WERI-Rb-1 (cell line): ENCODE results near the gene GRID1.

Experiments
- DNase-seq: peaks from one replicate; pipeline ENCODE4 v3.0.0-alpha.2; 2020
- H3K27ac ChIP-seq: fragments of 250-450 bp; sonication (Bioruptor Pico); 2 replicates; pipeline ENCODE4 v1.5.1; 2020; ENCODE audit warnings: mild to moderate bottlenecking, moderate library complexity
- H3K27me3 ChIP-seq: fragments of 250-450 bp; sonication (Bioruptor Pico); 2 replicates; pipeline ENCODE4 v1.5.1; 2021; ENCODE audit warnings: mild to moderate bottlenecking, low read depth, moderate library complexity; ENCODE audit not compliant: insufficient read depth, severe bottlenecking
- H3K36me3 ChIP-seq: fragments of 250-450 bp; sonication (Bioruptor Pico); 2 replicates; pipeline ENCODE4 v1.5.1; 2020; ENCODE audit warnings: mild to moderate bottlenecking, moderate library complexity
- H3K4me3 ChIP-seq: 2 replicates; pipeline ENCODE4 v1.5.1; 2011; ENCODE audit warnings: low read depth, mild to moderate bottlenecking, control low read depth, low read length
- H3K9me3 ChIP-seq: fragments of 250-450 bp; sonication (Bioruptor Pico); 2 replicates; pipeline ENCODE4 v1.5.1; 2021; ENCODE audit warnings: mild to moderate bottlenecking, moderate library complexity; ENCODE audit not compliant: severe bottlenecking
- CTCF ChIP-seq: IDR thresholded peaks from 2 replicates; pipeline ENCODE4 v1.5.1; 2011; ENCODE audit warnings: low read depth, mild to moderate bottlenecking, control low read depth, inconsistent platforms, low read length

The GRID1 gene

GRCh38 chr10:86107131-86107530 is 259.5 kb downstream of the GRID1 start:
- no peak for TF ChIP-seq CTCF
- Histone ChIP-seq H3K4me3 (no peak overlapping the region), H3K27ac (no peak overlapping the region), H3K9me3 (no peaks in the 10 kb centered on the region), H3K36me3 (no peaks in the 10 kb centered on the region), H3K27me3 (no peaks in the 10 kb centered on the region)
- DNase-seq: no peak

DNA sequence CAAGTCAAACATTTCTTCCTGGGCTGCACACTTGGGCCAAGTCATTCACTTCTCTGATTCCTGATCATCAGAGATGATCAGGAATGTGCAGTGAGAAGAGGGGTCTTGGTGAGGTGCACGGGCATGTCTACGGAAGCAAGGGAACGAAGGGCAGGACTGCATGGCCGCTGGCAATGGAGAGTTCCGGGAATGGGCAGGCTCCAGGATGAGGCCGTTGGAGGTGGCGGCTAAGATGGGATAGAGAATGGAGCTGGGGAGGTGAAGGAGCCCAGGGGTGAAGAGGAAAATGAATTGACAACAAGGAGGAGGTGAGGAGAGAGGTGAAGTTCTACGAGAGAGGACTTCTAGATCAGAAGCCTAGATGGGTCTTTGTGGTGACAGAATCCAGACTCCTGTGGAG is 260.0 kb downstream of the GRID1 start:
- Histone ChIP-seq H3K27ac (no peak overlapping the region), H3K36me3 (no peaks in the 10 kb centered on the region), H3K9me3 (no peaks in the 10 kb centered on the region), H3K27me3 (no peaks in the 10 kb centered on the region), H3K4me3 (no peak overlapping the region)
- no peak for DNase-seq
- no peak for TF ChIP-seq CTCF

DNA sequence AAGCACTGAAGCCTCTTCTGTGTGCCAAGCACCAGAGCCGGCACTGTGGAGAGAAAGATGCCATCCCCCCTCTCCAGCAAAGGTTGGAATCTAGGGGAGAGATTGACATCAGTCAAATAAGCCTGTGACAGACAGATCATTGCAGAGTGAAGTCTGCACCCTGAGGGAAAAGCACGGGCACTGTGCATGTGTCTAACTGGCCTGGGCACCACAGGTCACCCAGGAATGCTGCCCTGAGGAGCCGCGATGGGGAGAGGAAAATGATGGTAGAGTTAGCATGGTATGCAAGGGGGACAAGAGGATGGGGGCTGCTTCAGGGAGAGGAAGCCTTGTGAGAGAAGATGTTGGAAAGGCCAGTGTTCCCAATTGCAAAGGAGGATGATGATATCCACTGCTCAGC is 261.0 kb downstream of the GRID1 start:
- Histone ChIP-seq H3K27ac (no peak overlapping the region), H3K36me3 (no peaks in the 10 kb centered on the region), H3K4me3 (no peak overlapping the region), H3K9me3 (no peaks in the 10 kb centered on the region), H3K27me3 (no peaks in the 10 kb centered on the region)
- no peak for DNase-seq
- TF ChIP-seq CTCF: no peak

DNA sequence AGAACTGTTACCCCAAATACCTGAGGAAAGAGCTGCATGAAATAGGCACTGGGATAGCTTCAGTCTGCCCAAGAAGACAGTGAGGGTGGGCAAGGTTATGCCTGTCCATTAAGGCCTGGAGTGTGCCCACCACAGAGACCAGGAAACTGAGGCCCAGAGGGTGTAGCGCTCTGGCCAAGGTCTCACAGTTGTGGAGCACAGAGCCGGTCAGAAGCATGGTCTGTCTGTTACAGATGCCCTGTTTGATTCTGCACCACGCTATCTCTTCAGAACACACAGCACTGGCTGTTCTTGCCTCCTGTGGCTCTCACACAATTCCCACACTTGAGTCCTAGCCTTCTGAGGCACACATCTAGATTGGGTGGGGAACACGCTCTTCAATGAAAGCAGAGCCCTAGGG is 261.4 kb downstream of the GRID1 start:
- H3K27me3 ChIP-seq: no peaks in the 10 kb centered on the region
- H3K27ac ChIP-seq: no peak overlapping the region
- no peak for DNase-seq
- no peak for TF ChIP-seq CTCF
- H3K36me3 ChIP-seq: no peaks in the 10 kb centered on the region
- H3K9me3 ChIP-seq: no peaks in the 10 kb centered on the region
- H3K4me3 ChIP-seq: no peak overlapping the region

DNA sequence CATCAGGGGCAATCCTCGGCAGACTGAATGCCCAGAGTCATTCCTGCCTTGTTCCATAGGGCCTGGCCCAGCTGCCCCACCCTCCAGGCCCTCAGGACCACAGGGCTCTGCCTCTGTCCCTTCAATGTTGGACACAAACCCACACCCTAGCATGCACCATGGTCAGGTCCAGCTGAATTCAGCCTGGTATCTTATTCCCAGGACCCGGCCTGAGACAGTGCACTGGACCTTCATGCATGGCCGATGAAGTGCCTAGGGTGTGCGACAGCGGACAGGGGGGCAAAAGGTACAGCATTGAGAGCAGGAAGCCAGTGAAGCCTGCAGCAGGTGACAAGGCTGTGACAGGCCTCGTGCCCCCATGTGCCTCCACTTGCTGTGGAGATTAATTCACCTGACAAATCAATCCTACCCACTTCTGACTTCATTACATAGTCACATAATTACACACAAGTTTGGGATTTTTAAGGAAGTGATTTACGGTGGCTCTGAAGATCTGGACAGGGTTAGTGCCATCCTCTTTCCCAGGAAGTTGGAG is 261.9 kb downstream of the GRID1 start:
- no peak overlapping the region for H3K4me3 ChIP-seq
- no peaks in the 10 kb centered on the region for H3K27me3 ChIP-seq
- H3K27ac ChIP-seq: no peak overlapping the region
- H3K36me3 ChIP-seq: no peaks in the 10 kb centered on the region
- no peaks in the 10 kb centered on the region for H3K9me3 ChIP-seq
- DNase-seq: no peak
- no peak for TF ChIP-seq CTCF

DNA sequence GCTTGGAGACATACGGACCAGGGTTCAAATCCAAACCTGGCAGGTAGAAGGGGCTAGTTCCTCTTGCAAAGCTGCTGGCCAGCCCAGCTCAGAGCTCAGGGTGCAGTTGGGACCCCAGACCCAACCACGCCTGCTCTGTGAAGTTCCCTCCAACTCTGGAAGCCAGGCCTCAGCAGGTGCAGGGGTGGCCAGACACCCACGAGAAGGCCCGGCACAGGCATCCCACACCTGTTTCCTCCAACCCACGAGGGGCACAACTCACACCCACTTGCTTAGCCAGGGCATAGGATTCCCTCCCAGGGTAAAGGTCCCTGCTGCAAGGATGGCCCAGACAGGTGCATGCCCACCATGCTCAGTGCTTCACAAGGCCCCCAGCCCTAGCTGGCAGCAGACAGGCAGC is 262.4 kb downstream of the GRID1 start:
- H3K36me3 ChIP-seq: no peaks in the 10 kb centered on the region
- H3K9me3 ChIP-seq: no peaks in the 10 kb centered on the region
- DNase-seq: no peak
- no peak overlapping the region for H3K4me3 ChIP-seq
- H3K27me3 ChIP-seq: no peaks in the 10 kb centered on the region
- no peak for TF ChIP-seq CTCF
- no peak overlapping the region for H3K27ac ChIP-seq
